ENCODE results near the gene NTSR1. TPM values are rescaled to one million over a fixed set of nuclear protein-coding genes. Genes with fewer than 3 reads are reported as not detected.

NTSR1 gene
- total RNA-seq, 1 donor from 2014 or later: 0.40 TPM

GRCh38 chr20:62801284-62802010 lies 92.8 kb downstream of the NTSR1 start:
- no peak for DNase-seq (ENCODE audit: low spot score)

DNA sequence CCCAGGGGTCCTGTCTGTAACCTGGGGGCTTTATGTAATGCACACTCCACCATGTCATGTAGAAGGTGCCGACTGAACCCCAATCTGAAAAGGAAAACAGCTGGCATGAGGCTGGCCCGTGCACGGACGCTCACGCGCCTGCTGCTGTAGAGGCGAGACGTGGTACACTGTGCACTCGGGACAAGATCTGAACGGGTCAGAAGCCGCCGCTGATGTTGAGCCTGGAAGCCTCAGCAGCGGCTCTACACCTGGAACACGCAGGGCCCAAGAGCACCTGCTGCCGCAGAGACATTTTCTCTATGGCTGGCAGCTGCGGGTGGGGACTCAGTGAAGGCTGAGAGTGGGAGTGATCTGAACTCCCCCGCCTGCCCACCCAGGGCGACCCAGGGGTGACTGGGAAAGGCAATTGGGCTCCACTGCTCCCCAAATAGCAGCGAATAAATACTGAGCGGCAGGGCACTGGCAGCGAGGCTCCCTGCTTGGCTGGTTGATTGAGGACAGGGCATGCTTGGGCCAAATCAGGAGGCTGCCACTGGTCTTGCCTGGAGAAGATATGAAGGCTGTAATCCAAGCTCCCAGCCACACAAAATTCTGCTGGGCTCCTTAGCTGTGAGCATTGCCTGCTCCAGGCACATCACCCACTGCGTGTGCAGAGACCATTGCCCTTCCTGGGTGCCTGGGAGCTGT lies 93.5 kb downstream of the NTSR1 start:
- no peak for DNase-seq (ENCODE audit: low spot score)

- no peak for DNase-seq (ENCODE audit: low spot score)
Measured at GRCh38 chr20:62804021-62804626, 95.5 kb downstream of the NTSR1 start.

DNA sequence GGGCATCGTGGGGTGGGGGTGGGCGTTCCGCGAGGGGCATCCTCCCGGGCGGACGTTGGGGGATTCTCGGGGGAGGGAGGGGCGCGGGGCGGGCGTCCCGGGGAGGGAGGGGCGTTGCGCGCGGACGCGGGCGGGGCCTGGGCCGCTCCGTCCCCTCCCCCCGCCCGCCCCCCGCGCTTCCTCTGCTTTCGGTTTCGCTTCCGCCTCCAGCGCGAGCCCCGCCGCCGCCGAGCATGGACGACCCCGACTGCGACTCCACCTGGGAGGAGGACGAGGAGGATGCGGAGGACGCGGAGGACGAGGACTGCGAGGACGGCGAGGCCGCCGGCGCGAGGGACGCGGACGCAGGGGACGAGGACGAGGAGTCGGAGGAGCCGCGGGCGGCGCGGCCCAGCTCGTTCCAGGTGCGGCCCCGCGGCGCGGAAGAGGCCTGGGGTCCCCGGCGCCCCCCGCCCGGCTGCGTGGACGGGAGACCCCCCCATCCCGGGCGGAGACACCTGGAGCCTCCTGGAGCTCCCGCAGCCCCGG lies 96.1 kb downstream of the NTSR1 start, which contains the start of gene OGFR:
Gene OGFR (plus strand): TSS at position 209 of the 528 bp plus-strand sequence. CDS start 25 bp downstream, at position 234.
- no peak for DNase-seq (ENCODE audit: low spot score)

- no peak for DNase-seq (ENCODE audit: low spot score)
Measured at GRCh38 chr20:62805155-62805710, 96.6 kb downstream of the NTSR1 start.

- no peak for DNase-seq (ENCODE audit: low spot score)
Measured at GRCh38 chr20:62805711-62806382, 97.2 kb downstream of the NTSR1 start.

DNA sequence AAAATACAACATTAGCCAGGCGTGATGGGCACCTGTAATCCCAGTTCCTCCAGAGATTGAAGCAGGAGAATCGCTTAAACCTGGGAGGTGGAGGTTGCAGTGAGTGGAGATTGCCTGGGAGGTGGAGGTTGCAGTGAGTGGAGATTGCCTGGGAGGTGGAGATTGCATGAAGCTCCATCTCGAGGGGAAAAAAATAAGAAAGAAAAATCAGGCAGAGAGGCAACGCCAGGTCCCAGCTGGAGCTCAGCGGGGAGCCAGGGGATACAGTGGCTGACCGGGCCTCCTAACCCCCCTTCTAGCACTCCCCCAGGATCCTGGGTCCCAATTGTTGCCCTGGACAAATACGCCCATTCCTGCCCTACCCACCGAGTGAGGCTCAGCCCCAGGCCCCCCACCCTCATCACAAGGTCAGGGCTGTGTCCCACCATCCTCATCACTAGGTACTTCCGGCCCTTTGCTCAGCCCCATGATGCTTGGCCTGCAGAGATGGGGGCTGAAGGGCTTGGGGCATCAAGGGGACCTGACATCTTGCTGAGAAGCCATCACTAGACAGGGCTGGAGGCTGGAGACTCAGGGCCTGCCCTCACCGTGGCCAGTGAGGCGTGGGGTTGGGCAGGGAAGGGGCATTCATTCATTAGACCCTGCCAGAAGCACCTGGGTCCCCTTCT lies 97.9 kb downstream of the NTSR1 start:
- no peak for DNase-seq (ENCODE audit: low spot score)

- DNase-seq (ENCODE audit: low spot score): no peak
Measured at GRCh38 chr20:62807444-62808210, 99.0 kb downstream of the NTSR1 start.

GRCh38 chr20:62808211-62808865 lies 99.7 kb downstream of the NTSR1 start:
- DNase-seq (ENCODE audit: low spot score): peak; percentile 61

- no peak for DNase-seq (ENCODE audit: low spot score)
Measured at GRCh38 chr20:62809530-62810428, 101.1 kb downstream of the NTSR1 start.

DNA sequence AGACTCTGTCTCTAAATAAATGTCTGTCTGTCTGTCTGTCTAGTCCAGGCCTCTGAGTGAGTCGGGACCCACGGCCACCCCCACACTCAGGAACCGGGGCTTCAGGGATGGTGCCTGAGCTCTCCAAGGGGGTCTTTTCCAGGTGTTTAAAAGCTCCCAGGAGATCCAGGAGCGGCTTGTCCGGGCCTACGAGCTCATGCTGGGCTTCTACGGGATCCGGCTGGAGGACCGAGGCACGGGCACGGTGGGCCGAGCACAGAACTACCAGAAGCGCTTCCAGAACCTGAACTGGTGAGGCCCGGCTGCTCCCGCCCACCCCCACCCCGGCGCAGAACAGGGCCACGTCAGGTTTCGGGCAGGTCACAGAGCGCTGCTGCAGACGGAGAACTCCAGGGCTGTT lies 102.7 kb downstream of the NTSR1 start:
- DNase-seq (ENCODE audit: low spot score): no peak

DNA sequence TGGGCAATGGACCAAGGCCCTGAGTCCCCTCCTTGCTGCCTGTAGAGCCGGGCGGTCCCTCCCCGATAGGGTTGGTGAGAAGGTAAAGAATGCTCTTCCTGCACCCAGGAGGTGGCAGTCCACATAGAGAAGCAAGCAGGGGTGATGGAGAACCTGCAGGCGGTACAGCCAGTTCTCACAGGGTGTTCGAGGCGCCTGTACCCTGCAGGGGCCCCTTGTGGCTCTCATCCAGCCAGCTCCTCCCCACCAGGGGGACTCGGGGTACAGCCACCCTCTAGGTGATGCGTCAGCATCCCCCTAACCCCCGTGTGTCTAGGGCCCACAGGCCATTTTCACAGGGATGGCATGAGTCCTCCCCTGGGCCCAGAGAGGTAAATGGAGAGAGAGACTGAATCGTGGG lies 103.1 kb downstream of the NTSR1 start:
- no peak for DNase-seq (ENCODE audit: low spot score)

Other genes starting within 250 kb of the NTSR1 start
- 8.7 TPM for gene GATA5, start 232.8 kb upstream of the NTSR1 start, total RNA-seq
- 5.9 TPM for gene SLCO4A1, start 66.3 kb upstream of the NTSR1 start, total RNA-seq
- gene MRGBP, start 87.6 kb downstream of the NTSR1 start, total RNA-seq: 8.9 TPM
- gene OGFR, start 96.0 kb downstream of the NTSR1 start, total RNA-seq: 50.8 TPM
- gene COL9A3, start 108.2 kb downstream of the NTSR1 start, total RNA-seq: 3.6 TPM
- gene TCFL5, start 153.0 kb downstream of the NTSR1 start, total RNA-seq: 8.2 TPM
- 61.1 TPM for gene DIDO1, start 217.7 kb downstream of the NTSR1 start, total RNA-seq
- gene GID8, start 229.3 kb downstream of the NTSR1 start, total RNA-seq: 32.9 TPM
- 19.8 TPM for gene SLC17A9, start 243.9 kb downstream of the NTSR1 start, total RNA-seq